Keratinocyte (primary cell): ENCODE measurements around the gene CYP19A1. TPM values are rescaled to one million over a fixed set of nuclear protein-coding genes. Genes with fewer than 3 reads are reported as not detected.

Experiments
- DNase-seq: peaks from one replicate; pipeline ENCODE4 v3.0.0-alpha.2; 2011; ENCODE audit warnings: low read depth, missing footprints, low spot score
- FAIRE-seq: peaks from 2 replicates; lab custom pipeline; 2011; peaks lifted over from hg19 to GRCh38; lab: Jason Lieb, UNC
- H2AFZ ChIP-seq: 2 replicates; pipeline ENCODE4 v1.6.0; 2012; ENCODE audit warnings: low read length, control low read depth, inconsistent platforms; ENCODE audit not compliant: control insufficient read depth
- H3K27ac ChIP-seq: 2 replicates; pipeline ENCODE4 v1.5.1; 2011; ENCODE audit warnings: low read length; ENCODE audit not compliant: control insufficient read depth, insufficient read depth
- H3K27me3 ChIP-seq: 3 replicates; pipeline ENCODE4 v1.6.0; 2011; ENCODE audit warnings: low read length; ENCODE audit not compliant: control insufficient read depth, insufficient read depth; ENCODE audit errors: extremely low read depth
- H3K36me3 ChIP-seq, 2 experiments: 2 replicates in 1 of 2; 3 replicates in 1 of 2; pipeline ENCODE4 v1.5.1; 2011; ENCODE audit warnings: low read length in 2 of 2, mild to moderate bottlenecking in 1 of 2; ENCODE audit not compliant: control insufficient read depth in 2 of 2, insufficient read depth in 2 of 2; ENCODE audit errors: extremely low read depth in 1 of 2
- H3K4me1 ChIP-seq: 3 replicates; pipeline ENCODE4 v1.5.1; 2011; ENCODE audit warnings: low read length; ENCODE audit not compliant: control insufficient read depth, insufficient read depth; ENCODE audit errors: extremely low read depth
- H3K4me2 ChIP-seq: 3 replicates; pipeline ENCODE4 v1.6.0; 2011; ENCODE audit warnings: low read depth, low read length; ENCODE audit not compliant: control insufficient read depth, insufficient read depth; ENCODE audit errors: extremely low read depth
- H3K4me3 ChIP-seq, 3 experiments: fragments of 200-600 bp in 1 of 3; sonication (generic) in 1 of 3; 2 replicates in 2 of 3; 3 replicates in 1 of 3; pipeline ENCODE4 v1.5.1; 2011 to 2016; ENCODE audit warnings: low read length in 3 of 3, mild to moderate bottlenecking in 3 of 3, control low read depth in 2 of 3, inconsistent platforms in 1 of 3, low read depth in 1 of 3, mixed read lengths in 1 of 3, mixed run types in 1 of 3, moderate library complexity in 1 of 3; ENCODE audit not compliant: control insufficient read depth in 2 of 3, insufficient read depth in 2 of 3; ENCODE audit errors: extremely low read depth in 1 of 3
- H3K79me2 ChIP-seq: 2 replicates; pipeline ENCODE4 v1.6.0; 2012; ENCODE audit warnings: low read length; ENCODE audit not compliant: control insufficient read depth, insufficient read depth
- H3K9ac ChIP-seq: 3 replicates; pipeline ENCODE4 v1.6.0; 2011; ENCODE audit warnings: low read length; ENCODE audit not compliant: control insufficient read depth, insufficient read depth; ENCODE audit errors: extremely low read depth
- H3K9me1 ChIP-seq: 3 replicates; pipeline ENCODE4 v1.6.0; 2011; ENCODE audit warnings: low read length; ENCODE audit not compliant: control insufficient read depth, insufficient read depth; ENCODE audit errors: extremely low read depth
- H3K9me3 ChIP-seq: 2 replicates; pipeline ENCODE4 v1.5.1; 2012; ENCODE audit warnings: low read depth, low read length; ENCODE audit not compliant: control insufficient read depth
- H4K20me1 ChIP-seq: 3 replicates; pipeline ENCODE4 v1.6.0; 2011; ENCODE audit warnings: low read length; ENCODE audit not compliant: control insufficient read depth, insufficient read depth; ENCODE audit errors: extremely low read depth
- CTCF ChIP-seq, 3 experiments: IDR thresholded peaks in 1 of 3; conservative IDR thresholded peaks in 1 of 3; optimal IDR thresholded peaks in 1 of 3; 2 replicates in 2 of 3; 3 replicates in 1 of 3; pipeline versions ENCODE3 to v1.5.1; 2011; ENCODE audit warnings: low read length in 3 of 3, mild to moderate bottlenecking in 3 of 3, moderate library complexity in 2 of 3, control low read depth in 1 of 3, inconsistent platforms in 1 of 3; ENCODE audit not compliant: insufficient read depth in 2 of 3; ENCODE audit errors: extremely low read depth in 1 of 3
- EZH2 ChIP-seq: IDR thresholded peaks from one replicate; pipeline ENCODE4 v1.6.1; 2012; ENCODE audit warnings: inconsistent platforms, mild to moderate bottlenecking, low read length, moderate library complexity
- dilution Hi-C: fragments of 300-500 bp; cut with MboI; formaldehyde crosslinking; loops from one replicate; pipeline ENCODE4 v1.7.0; 2020; ENCODE audit warnings: low sequenced_read_pairs; ENCODE audit not compliant: extremely low pct_ligation_motif_present
- polyA plus RNA-seq, 5 experiments: library from polyadenylated mRNA; depleted of rRNA in 3 of 5; stranded (reverse) in 3 of 5; stranded (forward) in 1 of 5; unstranded in 1 of 5; fragments of >200 nt; gene quantifications; 1 replicate in 1 of 5; 2 replicates in 3 of 5; 3 replicates in 1 of 5; pipeline versions ENCODE4 v1.2.1 to v1.2.3, GENCODE V29; 2011 to 2012; ENCODE audit warnings: missing spikeins in 2 of 5, low read depth in 1 of 5, low replicate concordance in 1 of 5

CYP19A1 gene
- polyA plus RNA-seq, 1 donor (not counting 4 experiments of a cell fraction or from before 2014, with no cell fraction given) = not detected

GRCh38 chr15:51366071-51366470 is 27.7 kb upstream of the CYP19A1 start:
- Histone ChIP-seq H3K79me2 (no peaks in the 10 kb centered on the region), H3K4me1 (no peaks in the 10 kb centered on the region), H3K4me2 (no peak overlapping the region), H3K4me3 (no peak overlapping the region), H3K27ac (no peak overlapping the region), H3K9me1 (no peaks in the 10 kb centered on the region), H3K27me3 (peaks cover 4% of the 10 kb centered on the region), H2AFZ (no peak overlapping the region), H3K36me3 (no peaks in the 10 kb centered on the region), H3K9me3 (no peaks in the 10 kb centered on the region), H3K9ac (no peak overlapping the region), H4K20me1 (no peaks in the 10 kb centered on the region)
- FAIRE-seq (no peak), DNase-seq (no peak)
- dilution Hi-C loops = no loop called here
- no peak for TF ChIP-seq CTCF (optimal IDR thresholded peaks at IDR 0.05 in 1 of 3, IDR thresholded peaks at IDR 0.05 in 1 of 3, conservative IDR thresholded peaks at IDR 0.05 in 1 of 3; ENCODE audit: extremely low read depth in 1 of 3, insufficient read depth in 2 of 3, low read length in 3 of 3)
- TF ChIP-seq EZH2 = no peak

GRCh38 chr15:51365417-51365816 is 27.0 kb upstream of the CYP19A1 start:
- Histone ChIP-seq H3K27ac (no peak overlapping the region), H2AFZ (no peak overlapping the region), H3K27me3 (peaks cover 6% of the 10 kb centered on the region), H3K4me3 (no peak overlapping the region), H3K4me1 (no peaks in the 10 kb centered on the region), H4K20me1 (no peaks in the 10 kb centered on the region), H3K79me2 (no peaks in the 10 kb centered on the region), H3K36me3 (no peaks in the 10 kb centered on the region), H3K4me2 (no peak overlapping the region), H3K9ac (no peak overlapping the region), H3K9me1 (no peaks in the 10 kb centered on the region), H3K9me3 (no peaks in the 10 kb centered on the region)
- TF ChIP-seq CTCF (optimal IDR thresholded peaks at IDR 0.05 in 1 of 3, IDR thresholded peaks at IDR 0.05 in 1 of 3, conservative IDR thresholded peaks at IDR 0.05 in 1 of 3; ENCODE audit: extremely low read depth in 1 of 3, insufficient read depth in 2 of 3, low read length in 3 of 3) (no peak), EZH2 (no peak)
- dilution Hi-C loops = no loop called here
- no peak for DNase-seq
- no peak for FAIRE-seq
